Caco-2 (cell line): Measurements from ENCODE around the gene SVIL. TPM values are rescaled to one million over a fixed set of nuclear protein-coding genes. Genes with fewer than 3 reads are reported as not detected.

ENCODE experiments used
- BruUV-seq: library from RNA; stranded (reverse); fragments of 400-500 nt; replicated peaks from 2 replicates; lab custom pipeline; 2021; lab: Mats Ljungman, UMichigan
- CTCF ChIA-PET: fragments of 300-600 bp; sonication (Branson Sonifier 250); formaldehyde crosslinking; loops from one replicate; lab custom pipeline; 2022; ENCODE audit warnings: antibody characterized with exemption; lab: Charles Lee
- POLR2A ChIA-PET: fragments of 300-600 bp; sonication (Branson Sonifier 250); formaldehyde crosslinking; loops from one replicate; lab custom pipeline; 2022; ENCODE audit warnings: antibody characterized with exemption; lab: Charles Lee
- DNase-seq, 2 experiments: peaks; one replicate each; pipeline versions ENCODE4 v3.0.0 to v3.0.0-alpha.2; 2020 to 2022
- H3K27me3 ChIP-seq: replicated peaks from 2 replicates; pipeline ENCODE4 v1.6.0; 2011; ENCODE audit warnings: low read length; ENCODE audit not compliant: control insufficient read depth, insufficient read depth
- H3K36me3 ChIP-seq: 2 replicates; pipeline ENCODE4 v1.5.1; 2011; ENCODE audit warnings: low read length; ENCODE audit not compliant: control insufficient read depth, insufficient read depth
- H3K4me1 ChIP-seq: fragments of 250-450 bp; sonication (Bioruptor Pico); 2 replicates; pipeline ENCODE4 v1.5.1; 2020; ENCODE audit warnings: mild to moderate bottlenecking
- H3K4me3 ChIP-seq: 2 replicates; pipeline ENCODE4 v1.5.1; 2011; ENCODE audit warnings: low read depth, mild to moderate bottlenecking, control low read depth, low read length
- H3K9me3 ChIP-seq: fragments of 250-450 bp; sonication (Bioruptor Pico); 2 replicates; pipeline ENCODE4 v1.5.1; 2020; ENCODE audit warnings: mild to moderate bottlenecking, moderate library complexity
- H3K27ac Mint-ChIP-seq: one replicate; pipeline ENCODE4 v1.8.0; 2022; ENCODE audit warnings: mixed read lengths; ENCODE audit not compliant: unreplicated experiment
- H3K27me3 Mint-ChIP-seq: one replicate; pipeline ENCODE4 v1.8.0; 2022; ENCODE audit warnings: mixed read lengths; ENCODE audit not compliant: insufficient read depth, unreplicated experiment
- H3K36me3 Mint-ChIP-seq: one replicate; pipeline ENCODE4 v1.8.0; 2022; ENCODE audit warnings: mild to moderate bottlenecking, mixed read lengths; ENCODE audit not compliant: insufficient read depth, unreplicated experiment
- H3K4me1 Mint-ChIP-seq: one replicate; pipeline ENCODE4 v1.8.0; 2022; ENCODE audit warnings: low read depth, mixed read lengths; ENCODE audit not compliant: unreplicated experiment
- H3K4me3 Mint-ChIP-seq: one replicate; pipeline ENCODE4 v1.8.0; 2022; ENCODE audit warnings: mild to moderate bottlenecking, moderate library complexity, mixed read lengths; ENCODE audit not compliant: unreplicated experiment
- H3K9me3 Mint-ChIP-seq: one replicate; pipeline ENCODE4 v1.8.0; 2022; ENCODE audit warnings: mixed read lengths; ENCODE audit not compliant: unreplicated experiment
- intact Hi-C: fragments of 100-400 bp; cut with micrococcal nuclease; formaldehyde crosslinking; loops from one replicate; pipeline ENCODE4 v1.10.0; 2022; ENCODE audit not compliant: unreplicated experiment
- total RNA-seq: library from RNA; stranded (reverse); gene quantifications from 2 replicates; pipeline ENCODE4 v1.2.3, GENCODE V29; 2022
- TF ChIP-seq, protein P1 (sequence below), 2 experiments: fragments of 200-600 bp in 1 of 2; IDR thresholded peaks; 1 replicate in 1 of 2; 2 replicates in 1 of 2; pipeline versions ENCODE4 v1.5.1 to v1.8.0; 2011 to 2022; ENCODE audit warnings: antibody characterized with exemption in 1 of 2, control low read depth in 1 of 2, inconsistent platforms in 1 of 2, low read depth in 1 of 2, low read length in 1 of 2, mild to moderate bottlenecking in 1 of 2, moderate library complexity in 1 of 2; ENCODE audit not compliant: insufficient read depth in 1 of 2, severe bottlenecking in 1 of 2, unreplicated experiment in 1 of 2

SVIL gene
- total RNA-seq, 1 experiment from 2014 or later = 54.4 TPM

DNA sequence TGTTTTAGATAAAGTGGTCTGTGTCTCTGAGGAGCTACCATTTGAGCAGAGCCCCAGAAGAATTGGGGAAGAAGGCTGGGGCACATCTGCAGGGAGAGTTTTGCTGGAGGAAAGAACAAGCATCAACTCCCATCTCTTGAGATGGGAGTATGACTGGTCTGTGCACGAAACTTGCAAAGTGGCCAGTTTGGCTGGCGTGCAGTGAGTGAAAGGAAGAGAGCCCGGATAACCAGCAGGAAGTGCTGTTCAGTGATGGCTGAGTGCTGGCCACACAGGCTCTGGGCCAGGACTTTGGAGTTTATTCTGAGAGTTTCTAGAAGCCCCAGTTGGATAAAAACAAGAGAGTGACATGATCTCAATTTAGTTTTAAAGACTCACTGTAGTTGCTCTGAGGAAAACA, 34.4 kb upstream of the SVIL start:
- TF ChIP-seq, protein P1, sequence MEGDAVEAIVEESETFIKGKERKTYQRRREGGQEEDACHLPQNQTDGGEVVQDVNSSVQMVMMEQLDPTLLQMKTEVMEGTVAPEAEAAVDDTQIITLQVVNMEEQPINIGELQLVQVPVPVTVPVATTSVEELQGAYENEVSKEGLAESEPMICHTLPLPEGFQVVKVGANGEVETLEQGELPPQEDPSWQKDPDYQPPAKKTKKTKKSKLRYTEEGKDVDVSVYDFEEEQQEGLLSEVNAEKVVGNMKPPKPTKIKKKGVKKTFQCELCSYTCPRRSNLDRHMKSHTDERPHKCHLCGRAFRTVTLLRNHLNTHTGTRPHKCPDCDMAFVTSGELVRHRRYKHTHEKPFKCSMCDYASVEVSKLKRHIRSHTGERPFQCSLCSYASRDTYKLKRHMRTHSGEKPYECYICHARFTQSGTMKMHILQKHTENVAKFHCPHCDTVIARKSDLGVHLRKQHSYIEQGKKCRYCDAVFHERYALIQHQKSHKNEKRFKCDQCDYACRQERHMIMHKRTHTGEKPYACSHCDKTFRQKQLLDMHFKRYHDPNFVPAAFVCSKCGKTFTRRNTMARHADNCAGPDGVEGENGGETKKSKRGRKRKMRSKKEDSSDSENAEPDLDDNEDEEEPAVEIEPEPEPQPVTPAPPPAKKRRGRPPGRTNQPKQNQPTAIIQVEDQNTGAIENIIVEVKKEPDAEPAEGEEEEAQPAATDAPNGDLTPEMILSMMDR (IDR thresholded peaks at IDR 0.05; ENCODE audit: insufficient read depth in 1 of 2, low read depth in 1 of 2, low read length in 1 of 2, severe bottlenecking in 1 of 2, unreplicated experiment in 1 of 2) = no peak
- Histone ChIP-seq H3K36me3 (no peaks in the 10 kb centered on the region), H3K4me1 (no peaks in the 10 kb centered on the region), H3K9me3 (peaks cover 5% of the 10 kb centered on the region), H3K4me3 (no peak overlapping the region), H3K27me3 (no peaks in the 10 kb centered on the region)
- H3K4me1 Mint-ChIP-seq = peaks cover 11% of the 10 kb centered on the region
- intact Hi-C loops = no loop called here
- CTCF ChIA-PET = no interaction called here
- H3K36me3 Mint-ChIP-seq = peaks cover 36% of the 10 kb centered on the region
- H3K9me3 Mint-ChIP-seq = peaks cover 9% of the 10 kb centered on the region
- H3K4me3 Mint-ChIP-seq = no peak overlapping the region
- BruUV-seq = no TSS peak
- peak overlapping the region; percentile 22 for H3K27ac Mint-ChIP-seq
- no peak for DNase-seq
- no peaks in the 10 kb centered on the region for H3K27me3 Mint-ChIP-seq
- POLR2A ChIA-PET = no interaction called here

DNA sequence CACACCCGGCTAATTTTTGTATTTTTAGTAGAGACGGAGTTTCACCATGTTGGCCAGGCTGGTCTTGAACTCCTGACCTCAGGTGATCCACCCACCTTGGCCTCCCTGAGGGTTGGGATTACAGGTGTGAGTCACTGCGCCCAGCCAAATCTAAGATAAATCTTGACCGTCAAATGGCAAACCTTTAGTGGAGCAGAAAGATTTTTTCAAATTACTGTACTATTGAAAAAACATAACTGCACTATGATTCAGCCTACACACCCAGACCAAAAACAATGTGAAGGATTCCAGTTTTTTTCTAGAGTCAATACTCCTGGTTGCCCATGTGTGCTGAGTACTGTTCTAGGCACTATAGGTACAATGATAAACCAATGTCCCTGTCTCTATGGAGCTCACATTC, 33.9 kb upstream of the SVIL start:
- Mint-ChIP-seq H3K27me3 (no peaks in the 10 kb centered on the region), H3K36me3 (peaks cover 36% of the 10 kb centered on the region), H3K27ac (peak overlapping the region; percentile 22), H3K9me3 (peaks cover 8% of the 10 kb centered on the region), H3K4me1 (peaks cover 11% of the 10 kb centered on the region), H3K4me3 (no peak overlapping the region)
- DNase-seq = no peak
- no peak overlapping the region for H3K4me3 ChIP-seq
- ChIA-PET POLR2A (no interaction called here), CTCF (interaction anchor here (0.6 kb wide), 1 partner anchor 50 kb away, joined by 3 read pairs; no protein-coding TSS in a partner anchor)
- intact Hi-C loops = no loop called here
- no TSS peak for BruUV-seq
- no peaks in the 10 kb centered on the region for H3K36me3 ChIP-seq
- H3K9me3 ChIP-seq = peaks cover 3% of the 10 kb centered on the region
- TF ChIP-seq, protein P1 (IDR thresholded peaks at IDR 0.05; ENCODE audit: insufficient read depth in 1 of 2, low read depth in 1 of 2, low read length in 1 of 2, severe bottlenecking in 1 of 2, unreplicated experiment in 1 of 2) = no peak
- H3K27me3 ChIP-seq = no peaks in the 10 kb centered on the region
- H3K4me1 ChIP-seq = no peaks in the 10 kb centered on the region

DNA sequence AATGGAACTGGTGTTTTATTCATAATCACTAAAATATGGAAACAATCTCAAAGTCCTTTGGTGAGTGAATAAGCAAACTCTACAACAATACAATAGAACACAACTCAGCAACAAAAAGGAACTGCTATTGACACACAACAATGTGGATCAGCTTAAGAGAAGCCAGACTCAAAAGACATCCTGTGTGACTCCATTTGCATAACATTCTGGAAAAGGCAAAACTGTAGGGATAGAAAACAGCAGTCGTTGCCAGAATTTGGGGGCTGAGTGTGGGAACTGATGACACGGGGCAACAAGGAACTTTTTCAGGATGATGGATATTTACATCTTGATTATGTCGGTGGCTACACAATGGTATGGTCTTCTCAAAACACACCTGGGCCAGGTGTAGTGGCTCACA, 32.4 kb upstream of the SVIL start:
- H3K27me3 ChIP-seq = no peaks in the 10 kb centered on the region
- Mint-ChIP-seq H3K36me3 (peaks cover 35% of the 10 kb centered on the region), H3K27ac (no peak overlapping the region), H3K27me3 (no peaks in the 10 kb centered on the region), H3K4me1 (peaks cover 13% of the 10 kb centered on the region), H3K4me3 (no peak overlapping the region), H3K9me3 (no peaks in the 10 kb centered on the region)
- no peaks in the 10 kb centered on the region for H3K36me3 ChIP-seq
- no peaks in the 10 kb centered on the region for H3K9me3 ChIP-seq
- TF ChIP-seq, protein P1 (IDR thresholded peaks at IDR 0.05; ENCODE audit: insufficient read depth in 1 of 2, low read depth in 1 of 2, low read length in 1 of 2, severe bottlenecking in 1 of 2, unreplicated experiment in 1 of 2) = no peak
- DNase-seq = no peak
- intact Hi-C loops = no loop called here
- H3K4me1 ChIP-seq = no peaks in the 10 kb centered on the region
- ChIA-PET CTCF (interaction anchor here (0.7 kb wide), 1 partner anchor 160 kb away, joined by 3 read pairs; no protein-coding TSS in a partner anchor), POLR2A (no interaction called here)
- no TSS peak for BruUV-seq
- H3K4me3 ChIP-seq = no peak overlapping the region
